Endothelial cell (in vitro differentiated cells): ENCODE results near the gene MSMP. TPM values are rescaled to one million over a fixed set of nuclear protein-coding genes. Genes with fewer than 3 reads are reported as not detected.

Source experiments
- DNase-seq: peaks from one replicate; pipeline ENCODE4 v3.0.0; 2021; ENCODE audit warnings: low spot score
- H3K27ac Mint-ChIP-seq: one replicate; pipeline ENCODE4 v1.8.0; 2021; ENCODE audit warnings: mixed read lengths, inconsistent platforms; ENCODE audit not compliant: unreplicated experiment
- H3K27me3 Mint-ChIP-seq: one replicate; pipeline ENCODE4 v1.8.0; 2021; ENCODE audit warnings: mild to moderate bottlenecking, moderate library complexity, mixed read lengths, inconsistent platforms; ENCODE audit not compliant: unreplicated experiment
- H3K36me3 Mint-ChIP-seq: one replicate; pipeline ENCODE4 v1.8.0; 2021; ENCODE audit warnings: mild to moderate bottlenecking, low read depth, mixed read lengths, inconsistent platforms; ENCODE audit not compliant: unreplicated experiment
- H3K4me1 Mint-ChIP-seq: one replicate; pipeline ENCODE4 v1.8.0; 2021; ENCODE audit warnings: mild to moderate bottlenecking, mixed read lengths, inconsistent platforms; ENCODE audit not compliant: unreplicated experiment
- H3K4me3 Mint-ChIP-seq: one replicate; pipeline ENCODE4 v1.8.0; 2021; ENCODE audit warnings: mild to moderate bottlenecking, mixed read lengths, inconsistent platforms; ENCODE audit not compliant: unreplicated experiment
- H3K9me3 Mint-ChIP-seq: one replicate; pipeline ENCODE4 v1.8.0; 2021; ENCODE audit warnings: mixed read lengths, inconsistent platforms; ENCODE audit not compliant: unreplicated experiment
- total RNA-seq: library from RNA; stranded (reverse); fragmentation: NEBNext Ultra II Directional; extraction: Animal tissue kit (Norgen Biotek cat#: 25700); gene quantifications from one replicate; pipeline ENCODE4 v1.2.1, GENCODE V29; 2021; ENCODE audit not compliant: unreplicated experiment
- TF ChIP-seq, protein P1 (sequence below): fragments of 200-600 bp; sonication (generic); IDR thresholded peaks from one replicate; pipeline ENCODE4 v1.5.0; 2021; ENCODE audit warnings: antibody characterized with exemption; ENCODE audit not compliant: unreplicated experiment

The MSMP gene
- total RNA-seq, 1 donor from 2014 or later = 2.8 TPM

DNA sequence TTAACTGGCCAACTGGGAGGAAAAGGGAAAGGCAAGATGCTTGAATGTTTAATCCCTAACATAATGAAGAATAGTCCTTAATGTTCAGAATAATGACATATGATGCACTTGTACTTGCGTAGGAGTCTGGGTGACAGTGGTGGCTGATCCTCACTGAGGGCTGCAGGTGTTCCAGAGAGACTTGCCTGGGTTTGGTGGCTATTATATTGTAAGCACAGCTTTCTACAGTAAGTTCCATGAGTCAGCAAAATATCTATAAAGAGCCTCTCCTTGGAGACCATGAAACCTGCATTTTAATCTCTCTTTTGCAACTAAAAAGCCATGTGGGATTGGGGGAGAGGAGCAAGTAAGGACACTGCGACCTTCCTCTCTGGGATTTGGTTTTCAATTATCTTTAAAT lies 35.5 kb upstream of the MSMP start:
- Mint-ChIP-seq H3K9me3 (no peaks in the 10 kb centered on the region), H3K27ac (no peak overlapping the region), H3K36me3 (peaks cover 11% of the 10 kb centered on the region), H3K4me3 (no peak overlapping the region), H3K4me1 (peaks cover 26% of the 10 kb centered on the region), H3K27me3 (peaks cover 14% of the 10 kb centered on the region)
- TF ChIP-seq, protein P1, sequence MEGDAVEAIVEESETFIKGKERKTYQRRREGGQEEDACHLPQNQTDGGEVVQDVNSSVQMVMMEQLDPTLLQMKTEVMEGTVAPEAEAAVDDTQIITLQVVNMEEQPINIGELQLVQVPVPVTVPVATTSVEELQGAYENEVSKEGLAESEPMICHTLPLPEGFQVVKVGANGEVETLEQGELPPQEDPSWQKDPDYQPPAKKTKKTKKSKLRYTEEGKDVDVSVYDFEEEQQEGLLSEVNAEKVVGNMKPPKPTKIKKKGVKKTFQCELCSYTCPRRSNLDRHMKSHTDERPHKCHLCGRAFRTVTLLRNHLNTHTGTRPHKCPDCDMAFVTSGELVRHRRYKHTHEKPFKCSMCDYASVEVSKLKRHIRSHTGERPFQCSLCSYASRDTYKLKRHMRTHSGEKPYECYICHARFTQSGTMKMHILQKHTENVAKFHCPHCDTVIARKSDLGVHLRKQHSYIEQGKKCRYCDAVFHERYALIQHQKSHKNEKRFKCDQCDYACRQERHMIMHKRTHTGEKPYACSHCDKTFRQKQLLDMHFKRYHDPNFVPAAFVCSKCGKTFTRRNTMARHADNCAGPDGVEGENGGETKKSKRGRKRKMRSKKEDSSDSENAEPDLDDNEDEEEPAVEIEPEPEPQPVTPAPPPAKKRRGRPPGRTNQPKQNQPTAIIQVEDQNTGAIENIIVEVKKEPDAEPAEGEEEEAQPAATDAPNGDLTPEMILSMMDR = no peak
- no peak for DNase-seq

DNA sequence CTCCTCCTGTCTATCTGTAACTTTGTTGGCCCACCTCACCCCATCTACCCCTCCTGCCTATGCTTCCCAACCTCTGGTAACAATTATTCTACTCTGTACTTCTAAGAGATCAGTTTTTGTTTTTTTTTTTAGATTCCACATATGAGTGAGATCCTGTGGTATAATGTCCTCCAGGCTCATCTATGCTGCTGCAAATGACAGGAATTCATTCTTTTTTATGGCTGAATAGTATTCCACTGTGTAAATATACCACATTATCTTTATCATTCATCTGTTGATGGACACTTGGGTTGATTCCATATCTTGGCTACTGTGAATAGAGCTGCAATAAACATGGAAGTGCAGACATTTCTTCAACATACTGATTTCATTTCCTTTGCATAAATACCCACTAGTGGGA lies 29.3 kb upstream of the MSMP start:
- no peak overlapping the region for H3K4me3 Mint-ChIP-seq
- no peaks in the 10 kb centered on the region for H3K4me1 Mint-ChIP-seq
- no peak for DNase-seq
- H3K36me3 Mint-ChIP-seq = peaks cover 6% of the 10 kb centered on the region
- peak overlapping the region; percentile 3 for H3K27ac Mint-ChIP-seq
- H3K9me3 Mint-ChIP-seq = no peaks in the 10 kb centered on the region
- TF ChIP-seq, protein P1 = no peak
- H3K27me3 Mint-ChIP-seq = peaks cover 2% of the 10 kb centered on the region

DNA sequence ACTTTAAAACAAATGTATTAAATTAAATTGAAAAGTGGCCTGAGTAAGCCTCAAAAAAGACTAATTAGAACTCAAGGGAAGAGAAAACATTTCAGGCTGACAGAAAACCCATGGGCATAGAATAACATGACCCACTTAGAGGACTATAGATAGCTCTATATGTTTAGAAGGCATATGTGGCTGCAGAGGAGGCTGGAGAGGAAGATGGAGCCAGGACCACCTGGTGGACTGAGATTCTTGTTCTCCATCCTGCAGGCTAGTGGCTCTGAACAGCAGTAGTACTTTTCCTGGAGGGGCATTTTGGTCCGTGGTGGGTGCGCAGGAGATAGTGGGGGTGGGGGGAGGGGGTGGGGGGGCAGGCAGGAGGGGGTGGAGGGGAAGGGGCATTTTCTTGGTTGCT lies 27.0 kb upstream of the MSMP start:
- H3K27ac Mint-ChIP-seq = no peak overlapping the region
- no peak overlapping the region for H3K4me3 Mint-ChIP-seq
- H3K27me3 Mint-ChIP-seq = no peaks in the 10 kb centered on the region
- TF ChIP-seq, protein P1 = no peak
- DNase-seq = no peak
- no peaks in the 10 kb centered on the region for H3K36me3 Mint-ChIP-seq
- H3K4me1 Mint-ChIP-seq = peaks cover 2% of the 10 kb centered on the region
- H3K9me3 Mint-ChIP-seq = no peaks in the 10 kb centered on the region

DNA sequence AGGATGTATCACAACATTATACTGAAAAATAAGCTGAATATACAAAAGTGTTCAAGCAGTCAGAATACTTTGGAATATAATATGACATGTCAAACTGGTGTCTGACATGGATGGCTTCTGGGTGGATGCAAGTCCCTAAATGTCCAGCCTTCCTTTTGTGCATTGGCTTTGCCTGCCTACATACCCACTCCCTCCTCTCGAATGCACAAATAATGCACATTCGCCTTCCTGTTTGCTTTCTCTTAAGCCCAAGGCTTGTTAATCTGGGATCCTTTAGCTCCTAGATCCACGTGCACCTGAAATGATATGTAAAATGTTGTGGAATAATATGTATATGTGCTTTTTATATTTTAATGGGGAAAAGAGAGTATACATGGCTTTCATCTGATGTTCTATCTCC lies 24.4 kb upstream of the MSMP start:
- no peaks in the 10 kb centered on the region for H3K36me3 Mint-ChIP-seq
- no peak overlapping the region for H3K4me3 Mint-ChIP-seq
- H3K4me1 Mint-ChIP-seq = peaks cover 16% of the 10 kb centered on the region
- H3K27me3 Mint-ChIP-seq = no peaks in the 10 kb centered on the region
- DNase-seq = no peak
- TF ChIP-seq, protein P1 = no peak
- no peaks in the 10 kb centered on the region for H3K9me3 Mint-ChIP-seq
- H3K27ac Mint-ChIP-seq = no peak overlapping the region

DNA sequence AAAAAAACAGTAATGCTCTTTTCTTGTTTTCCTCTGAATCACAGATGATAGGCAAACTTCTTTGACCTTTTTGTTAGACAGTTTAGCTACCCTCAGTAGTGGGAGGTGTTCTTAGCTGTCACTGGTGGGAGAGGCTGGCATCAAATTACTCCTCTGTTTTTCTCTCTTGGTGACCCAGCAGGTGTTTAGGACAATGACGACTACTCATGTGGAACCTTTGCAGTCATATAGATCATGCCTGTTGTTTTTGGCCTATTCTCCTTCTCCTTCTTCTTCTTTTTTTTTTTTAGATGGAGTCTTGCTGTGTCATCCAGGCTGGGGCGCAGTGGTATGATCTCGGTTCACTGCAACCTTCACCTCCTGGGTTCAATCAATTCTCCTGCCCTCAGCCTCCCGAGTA lies 21.9 kb upstream of the MSMP start:
- H3K4me3 Mint-ChIP-seq = no peak overlapping the region
- DNase-seq = no peak
- H3K9me3 Mint-ChIP-seq = no peaks in the 10 kb centered on the region
- H3K27ac Mint-ChIP-seq = no peak overlapping the region
- TF ChIP-seq, protein P1 = no peak
- peaks cover 16% of the 10 kb centered on the region for H3K4me1 Mint-ChIP-seq
- H3K36me3 Mint-ChIP-seq = no peaks in the 10 kb centered on the region
- no peaks in the 10 kb centered on the region for H3K27me3 Mint-ChIP-seq
